Measurements from ENCODE around the gene GLB1L3.
"Not testable (repeated sequence)": the region's sequence is repeated elsewhere in the genome, so short reads cannot be mapped to it uniquely, and the experiment has no call there.

The GLB1L3 gene

DNA sequence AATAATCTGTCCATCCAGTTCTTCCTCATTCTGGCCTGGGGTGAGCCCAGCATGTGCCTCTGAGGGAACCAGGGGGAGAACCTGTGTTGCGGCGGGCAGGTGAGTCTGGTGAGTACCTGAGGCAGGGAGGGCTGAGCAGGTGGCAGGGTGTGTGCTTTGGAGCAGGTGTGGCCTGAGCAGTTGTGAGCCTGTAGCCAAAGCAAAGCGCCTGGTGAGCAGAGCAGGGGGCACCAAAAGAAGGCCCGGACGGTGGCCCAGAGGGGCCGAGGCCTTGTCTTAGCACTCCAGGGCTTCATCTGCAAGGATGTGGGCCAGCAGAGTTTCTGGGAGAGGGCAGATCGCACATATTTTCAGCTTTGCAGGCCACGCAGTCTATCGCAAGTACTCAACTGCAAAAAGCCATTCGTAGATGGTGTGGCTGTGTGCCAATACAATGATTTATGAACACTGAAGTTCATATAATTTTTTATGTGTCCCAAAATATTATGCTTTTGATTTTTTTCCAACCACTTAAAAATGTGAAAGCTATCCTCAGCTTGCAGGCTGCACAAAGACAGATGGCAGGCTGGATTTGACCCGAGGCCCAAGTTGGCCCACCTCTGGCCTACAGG lies 64.3 kb downstream of the GLB1L3 start:
- H3K27me3 ChIP-seq (replicated peaks; ENCODE audit: control insufficient read depth, insufficient read depth, low read length, poor library complexity, severe bottlenecking): no peaks in the 10 kb centered on the region
- no peaks in the 10 kb centered on the region for H3K4me1 ChIP-seq (ENCODE audit: control insufficient read depth, insufficient read depth, low read length, poor library complexity, severe bottlenecking)
- DNase-seq: no peak
- no peaks in the 10 kb centered on the region for H3K36me3 ChIP-seq (ENCODE audit: control insufficient read depth, insufficient read depth, low read length)
- no peak overlapping the region for H3K4me3 ChIP-seq (ENCODE audit: insufficient read depth, low read depth, low read length, poor library complexity, severe bottlenecking)
- no peak overlapping the region for H3K27ac ChIP-seq (ENCODE audit: insufficient read depth, low read length, poor library complexity, severe bottlenecking)
- no peaks in the 10 kb centered on the region for H3K9me3 ChIP-seq (ENCODE audit: control insufficient read depth, low read length)

DNA sequence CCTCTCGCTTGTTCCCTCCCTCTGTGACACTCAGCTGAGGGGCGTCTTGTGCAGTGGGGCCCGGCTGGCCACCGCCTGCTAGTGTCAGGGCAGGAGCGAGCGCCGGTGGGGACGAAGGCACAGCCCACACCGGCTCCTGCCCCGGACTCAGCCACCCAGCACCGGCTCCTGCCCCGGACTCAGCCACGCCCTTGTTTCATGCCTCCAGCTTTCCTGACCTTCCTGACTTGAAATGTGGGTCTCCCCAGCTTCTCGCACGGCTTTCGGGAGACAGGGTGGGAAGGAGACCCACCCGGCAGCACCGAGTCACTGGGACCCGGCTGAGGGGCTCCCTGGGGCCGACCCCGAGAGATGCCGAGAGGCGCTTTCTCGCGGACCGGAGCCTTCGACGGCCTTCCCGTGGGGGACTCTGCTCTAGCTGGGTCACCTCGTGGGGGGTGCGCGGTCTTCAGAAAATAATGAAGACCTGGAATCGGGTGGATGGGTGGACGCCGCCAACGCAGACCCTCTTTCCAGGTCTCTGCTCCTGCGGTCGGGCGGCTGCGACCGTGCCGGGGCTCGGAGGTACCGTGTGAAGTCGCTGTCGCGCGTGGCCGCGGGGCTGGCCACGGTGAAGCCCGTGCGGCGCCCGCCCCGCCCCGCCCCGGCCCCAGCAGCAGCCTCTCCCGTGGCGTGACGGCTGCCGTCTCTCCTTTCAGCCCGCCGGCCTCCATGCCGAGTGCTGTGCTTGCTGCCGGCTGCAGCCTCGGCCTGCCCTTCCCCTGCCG lies 65.8 kb downstream of the GLB1L3 start:
- no peak for DNase-seq
- Histone ChIP-seq H3K4me3 (ENCODE audit: insufficient read depth, low read depth, low read length, poor library complexity, severe bottlenecking) (no peak overlapping the region), H3K27me3 (replicated peaks; ENCODE audit: control insufficient read depth, insufficient read depth, low read length, poor library complexity, severe bottlenecking) (no peaks in the 10 kb centered on the region), H3K9me3 (ENCODE audit: control insufficient read depth, low read length) (no peaks in the 10 kb centered on the region), H3K4me1 (ENCODE audit: control insufficient read depth, insufficient read depth, low read length, poor library complexity, severe bottlenecking) (no peaks in the 10 kb centered on the region), H3K36me3 (ENCODE audit: control insufficient read depth, insufficient read depth, low read length) (no peaks in the 10 kb centered on the region), H3K27ac (ENCODE audit: insufficient read depth, low read length, poor library complexity, severe bottlenecking) (no peak overlapping the region)

DNA sequence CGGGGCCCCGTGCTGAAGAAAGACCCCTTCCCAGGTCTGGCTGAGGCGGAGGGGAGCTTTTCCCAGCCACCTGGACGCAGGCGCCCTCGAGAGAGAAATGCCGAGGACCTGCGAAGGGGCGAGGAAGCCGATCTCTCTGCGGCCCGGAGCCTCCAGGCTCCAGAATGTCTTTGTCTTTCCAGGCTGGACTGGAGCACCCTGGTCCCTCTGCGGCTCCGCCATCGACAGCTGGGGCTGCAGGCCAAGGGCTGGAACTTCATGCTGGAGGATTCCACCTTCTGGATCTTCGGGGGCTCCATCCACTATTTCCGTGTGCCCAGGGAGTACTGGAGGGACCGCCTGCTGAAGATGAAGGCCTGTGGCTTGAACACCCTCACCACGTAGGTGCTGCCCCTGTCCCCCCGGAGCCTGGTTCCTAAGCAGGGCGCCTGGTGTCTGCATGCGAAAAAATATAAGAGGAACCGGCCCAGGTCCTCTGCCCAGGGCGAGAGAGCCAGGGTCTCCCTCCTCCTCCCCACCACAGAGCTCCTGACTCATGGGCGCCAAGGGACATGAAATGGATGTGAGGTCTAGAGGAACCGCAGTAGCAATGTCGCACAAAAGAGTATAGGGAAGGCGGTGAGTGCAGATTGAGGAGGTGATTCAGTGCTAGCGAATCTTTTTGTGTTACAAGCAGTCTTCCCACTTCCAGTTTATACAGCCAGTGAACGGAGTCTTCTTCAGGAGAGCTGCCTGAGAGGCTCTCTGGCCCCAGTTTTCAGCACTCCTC lies 66.6 kb downstream of the GLB1L3 start:
- Histone ChIP-seq H3K27ac (ENCODE audit: insufficient read depth, low read length, poor library complexity, severe bottlenecking) (no peak overlapping the region), H3K4me1 (ENCODE audit: control insufficient read depth, insufficient read depth, low read length, poor library complexity, severe bottlenecking) (no peaks in the 10 kb centered on the region), H3K36me3 (ENCODE audit: control insufficient read depth, insufficient read depth, low read length) (no peaks in the 10 kb centered on the region), H3K27me3 (replicated peaks; ENCODE audit: control insufficient read depth, insufficient read depth, low read length, poor library complexity, severe bottlenecking) (no peaks in the 10 kb centered on the region), H3K9me3 (ENCODE audit: control insufficient read depth, low read length) (no peaks in the 10 kb centered on the region), H3K4me3 (ENCODE audit: insufficient read depth, low read depth, low read length, poor library complexity, severe bottlenecking) (no peak overlapping the region)
- DNase-seq: no peak

DNA sequence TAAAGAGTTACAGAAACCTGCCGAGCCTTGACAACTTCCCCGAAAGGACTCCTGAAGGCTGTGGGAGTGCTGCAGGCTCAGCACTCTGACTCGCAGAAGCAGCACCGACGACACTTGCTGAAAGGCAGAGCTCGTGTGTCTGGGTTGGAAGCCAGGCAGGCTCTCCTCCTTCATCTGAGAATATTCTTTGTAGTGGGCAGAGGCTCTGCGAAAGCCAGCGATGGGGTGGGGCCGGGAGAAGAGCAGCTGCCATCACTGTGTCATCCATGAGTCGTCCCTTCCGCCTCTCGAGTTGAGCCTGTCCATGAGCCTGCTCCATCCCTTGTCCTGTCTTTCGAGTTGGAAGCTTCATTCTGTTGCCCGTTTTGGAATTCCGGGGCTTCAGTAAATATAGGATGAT lies 67.5 kb downstream of the GLB1L3 start:
- Histone ChIP-seq H3K9me3 (ENCODE audit: control insufficient read depth, low read length) (no peaks in the 10 kb centered on the region), H3K36me3 (ENCODE audit: control insufficient read depth, insufficient read depth, low read length) (no peaks in the 10 kb centered on the region), H3K27ac (ENCODE audit: insufficient read depth, low read length, poor library complexity, severe bottlenecking) (no peak overlapping the region), H3K4me3 (ENCODE audit: insufficient read depth, low read depth, low read length, poor library complexity, severe bottlenecking) (no peak overlapping the region), H3K27me3 (replicated peaks; ENCODE audit: control insufficient read depth, insufficient read depth, low read length, poor library complexity, severe bottlenecking) (no peaks in the 10 kb centered on the region), H3K4me1 (ENCODE audit: control insufficient read depth, insufficient read depth, low read length, poor library complexity, severe bottlenecking) (no peaks in the 10 kb centered on the region)
- no peak for DNase-seq

DNA sequence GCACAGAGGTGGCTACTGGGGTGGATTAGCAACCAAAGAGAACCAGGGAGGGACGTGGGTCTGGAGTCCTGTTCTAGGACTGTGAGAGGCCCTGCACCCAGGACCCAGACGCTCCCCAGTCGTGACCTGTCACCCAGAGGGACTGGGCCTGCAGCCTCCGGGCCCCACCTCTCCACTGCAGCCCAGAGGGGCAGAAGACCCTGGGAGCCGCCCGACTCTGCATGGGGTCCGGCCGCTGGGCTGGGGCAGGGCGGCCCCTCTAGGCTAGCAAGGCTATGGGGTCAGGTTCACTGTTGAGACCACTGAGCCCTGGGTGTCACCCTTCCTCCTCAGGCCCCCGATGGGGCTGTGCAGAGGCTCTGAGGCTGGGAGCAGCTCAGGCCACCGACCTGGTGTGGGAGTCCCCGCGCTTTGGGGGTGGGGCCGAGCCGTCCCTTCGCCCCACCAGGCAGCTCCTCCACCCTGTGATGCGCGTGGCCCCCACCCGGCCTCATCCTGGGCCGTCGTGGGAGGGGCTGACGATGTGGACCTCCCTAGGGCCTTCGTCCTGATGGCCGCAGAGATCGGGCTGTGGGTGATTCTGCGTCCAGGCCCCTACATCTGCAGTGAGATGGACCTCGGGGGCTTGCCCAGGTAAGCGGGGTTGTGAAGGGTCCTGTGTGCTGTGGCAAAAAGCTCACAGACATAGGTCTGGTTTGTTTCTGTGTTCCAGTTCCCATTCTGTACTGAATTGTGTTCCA lies 68.5 kb downstream of the GLB1L3 start:
- not testable (repeated sequence) for H3K36me3 ChIP-seq (ENCODE audit: control insufficient read depth, insufficient read depth, low read length); DNase-seq

DNA sequence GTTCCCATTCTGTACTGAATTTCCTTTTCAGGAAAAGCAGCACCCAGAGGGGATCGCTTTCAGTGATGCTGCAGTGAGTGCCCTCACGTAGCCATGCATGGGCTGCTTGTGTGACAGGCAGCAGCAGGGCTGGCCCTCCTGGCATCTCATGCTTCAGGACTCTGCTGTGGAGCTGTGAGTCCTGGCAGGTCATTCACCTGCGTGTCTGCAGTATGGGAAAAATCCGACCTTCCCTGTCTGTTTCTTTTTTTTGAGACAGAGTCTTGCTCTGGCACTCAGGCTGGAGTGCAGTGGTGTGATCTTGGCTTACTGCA lies 69.0 kb downstream of the GLB1L3 start:
- H3K4me3 ChIP-seq (ENCODE audit: insufficient read depth, low read depth, low read length, poor library complexity, severe bottlenecking): no peak overlapping the region
- no peaks in the 10 kb centered on the region for H3K36me3 ChIP-seq (ENCODE audit: control insufficient read depth, insufficient read depth, low read length)
- DNase-seq: no peak
- no peaks in the 10 kb centered on the region for H3K9me3 ChIP-seq (ENCODE audit: control insufficient read depth, low read length)
- H3K27ac ChIP-seq (ENCODE audit: insufficient read depth, low read length, poor library complexity, severe bottlenecking): no peak overlapping the region
- peaks cover 6% of the 10 kb centered on the region for H3K4me1 ChIP-seq (ENCODE audit: control insufficient read depth, insufficient read depth, low read length, poor library complexity, severe bottlenecking)
- no peaks in the 10 kb centered on the region for H3K27me3 ChIP-seq (replicated peaks; ENCODE audit: control insufficient read depth, insufficient read depth, low read length, poor library complexity, severe bottlenecking)

More for the DNA sequence above, 68.5 kb downstream of the GLB1L3 start:
- H3K27me3 ChIP-seq (replicated peaks; ENCODE audit: control insufficient read depth, insufficient read depth, low read length, poor library complexity, severe bottlenecking); H3K27ac ChIP-seq (ENCODE audit: insufficient read depth, low read length, poor library complexity, severe bottlenecking); H3K4me1 ChIP-seq (ENCODE audit: control insufficient read depth, insufficient read depth, low read length, poor library complexity, severe bottlenecking); H3K4me3 ChIP-seq (ENCODE audit: insufficient read depth, low read depth, low read length, poor library complexity, severe bottlenecking); H3K9me3 ChIP-seq (ENCODE audit: control insufficient read depth, low read length): not testable (repeated sequence)

- no peak overlapping the region for H3K4me3 ChIP-seq (ENCODE audit: insufficient read depth, low read depth, low read length, poor library complexity, severe bottlenecking)
- H3K36me3 ChIP-seq (ENCODE audit: control insufficient read depth, insufficient read depth, low read length): no peaks in the 10 kb centered on the region
- H3K9me3 ChIP-seq (ENCODE audit: control insufficient read depth, low read length): no peaks in the 10 kb centered on the region
- no peak for DNase-seq
- H3K27me3 ChIP-seq (replicated peaks; ENCODE audit: control insufficient read depth, insufficient read depth, low read length, poor library complexity, severe bottlenecking): no peaks in the 10 kb centered on the region
- no peak overlapping the region for H3K27ac ChIP-seq (ENCODE audit: insufficient read depth, low read length, poor library complexity, severe bottlenecking)
- H3K4me1 ChIP-seq (ENCODE audit: control insufficient read depth, insufficient read depth, low read length, poor library complexity, severe bottlenecking): peaks cover 6% of the 10 kb centered on the region
Measured at GRCh38 chr11:134346101-134346975, 70.2 kb downstream of the GLB1L3 start.

DNA sequence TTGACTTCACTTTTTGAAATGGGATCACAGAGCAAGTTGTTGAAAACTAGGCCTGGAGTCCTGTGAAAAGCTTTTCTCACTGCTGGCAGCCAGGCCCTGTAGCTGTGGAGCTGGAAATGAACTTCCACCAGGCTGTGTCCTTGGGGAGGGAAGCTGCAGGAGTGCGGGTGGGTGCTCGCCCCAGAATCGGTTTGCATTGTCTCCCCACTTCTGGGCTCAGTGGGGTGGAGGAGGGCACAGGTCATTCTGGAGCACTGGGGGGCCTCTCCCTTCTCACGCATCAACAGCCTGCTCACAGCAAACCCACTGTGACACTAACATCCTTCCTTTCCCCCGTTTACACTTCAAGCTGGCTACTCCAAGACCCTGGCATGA lies 70.8 kb downstream of the GLB1L3 start:
- H3K9me3 ChIP-seq (ENCODE audit: control insufficient read depth, low read length): no peaks in the 10 kb centered on the region
- H3K4me3 ChIP-seq (ENCODE audit: insufficient read depth, low read depth, low read length, poor library complexity, severe bottlenecking): no peak overlapping the region
- no peaks in the 10 kb centered on the region for H3K27me3 ChIP-seq (replicated peaks; ENCODE audit: control insufficient read depth, insufficient read depth, low read length, poor library complexity, severe bottlenecking)
- no peaks in the 10 kb centered on the region for H3K36me3 ChIP-seq (ENCODE audit: control insufficient read depth, insufficient read depth, low read length)
- peaks cover 6% of the 10 kb centered on the region for H3K4me1 ChIP-seq (ENCODE audit: control insufficient read depth, insufficient read depth, low read length, poor library complexity, severe bottlenecking)
- H3K27ac ChIP-seq (ENCODE audit: insufficient read depth, low read length, poor library complexity, severe bottlenecking): no peak overlapping the region
- DNase-seq: no peak

DNA sequence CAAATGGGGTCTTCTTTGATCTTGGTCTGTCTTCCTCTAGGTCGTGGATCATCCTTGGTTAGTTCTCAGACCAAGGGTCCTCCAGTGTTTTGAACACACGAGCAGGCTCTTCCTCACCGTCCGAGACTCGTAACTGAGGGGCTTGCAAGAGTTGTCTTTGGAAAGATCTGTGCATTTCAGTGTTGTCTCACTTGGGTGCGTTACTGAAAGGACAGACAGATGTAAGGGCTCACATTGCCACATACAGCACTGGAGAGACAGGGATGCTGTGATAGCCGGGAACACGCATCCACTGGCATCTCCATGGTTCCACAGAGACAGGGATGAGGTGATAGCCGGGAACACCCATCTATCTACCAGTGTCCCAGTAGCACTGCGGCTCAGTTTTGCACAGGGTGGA lies 71.3 kb downstream of the GLB1L3 start:
- Histone ChIP-seq H3K36me3 (ENCODE audit: control insufficient read depth, insufficient read depth, low read length) (no peaks in the 10 kb centered on the region), H3K4me1 (ENCODE audit: control insufficient read depth, insufficient read depth, low read length, poor library complexity, severe bottlenecking) (peaks cover 6% of the 10 kb centered on the region), H3K9me3 (ENCODE audit: control insufficient read depth, low read length) (no peaks in the 10 kb centered on the region), H3K4me3 (ENCODE audit: insufficient read depth, low read depth, low read length, poor library complexity, severe bottlenecking) (no peak overlapping the region), H3K27ac (ENCODE audit: insufficient read depth, low read length, poor library complexity, severe bottlenecking) (no peak overlapping the region), H3K27me3 (replicated peaks; ENCODE audit: control insufficient read depth, insufficient read depth, low read length, poor library complexity, severe bottlenecking) (no peaks in the 10 kb centered on the region)
- DNase-seq: no peak

All from effector memory CD4-positive, alpha-beta T cell (primary cell).